GM18502 (cell line): Measurements from ENCODE around the gene ALMS1.
"Not testable (repeated sequence)": the region's sequence is repeated elsewhere in the genome, so short reads cannot be mapped to it uniquely, and the experiment has no call there.

ENCODE experiments used
- ATAC-seq: cut with Tn5 transposase; IDR thresholded peaks from one replicate; pipeline ENCODE4 v1.9.1; 2021; ENCODE audit warnings: mild to moderate bottlenecking; ENCODE audit not compliant: unreplicated experiment, poor library complexity

The ALMS1 gene

DNA sequence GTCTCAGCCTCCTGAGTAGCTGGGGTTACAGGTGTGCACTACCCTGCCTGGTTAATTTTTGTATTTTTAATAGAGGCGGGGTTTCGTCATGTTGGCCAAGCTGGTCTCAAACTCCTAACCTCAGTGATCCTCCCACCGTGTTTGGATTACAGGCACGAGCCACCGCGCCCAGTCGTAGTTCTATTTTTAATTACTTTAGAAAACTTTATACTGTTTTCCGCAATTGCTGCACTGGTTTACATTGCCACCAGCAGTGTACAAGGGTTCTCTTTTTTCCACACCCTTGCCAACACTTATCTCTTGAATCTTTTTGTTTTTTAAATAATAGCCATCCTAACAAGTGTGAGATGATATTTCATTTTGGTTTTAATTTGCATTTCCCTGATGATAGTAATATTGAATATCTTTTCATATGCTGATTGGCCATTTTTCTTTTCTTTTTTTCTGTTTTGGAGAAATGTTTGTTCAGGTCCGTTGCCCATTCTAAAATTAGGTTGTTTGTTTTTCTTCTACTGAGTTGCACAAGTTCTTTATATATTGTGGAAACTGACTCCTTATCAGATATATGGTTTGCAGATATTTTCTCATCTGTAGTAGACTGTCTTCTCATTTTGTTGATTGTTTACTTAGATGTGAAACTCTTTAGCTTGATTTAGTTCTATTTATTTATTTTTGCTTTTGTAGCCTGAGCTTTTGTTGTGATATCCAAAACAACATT, 16.9 kb downstream of the ALMS1 start:
- ATAC-seq, result no peak

DNA sequence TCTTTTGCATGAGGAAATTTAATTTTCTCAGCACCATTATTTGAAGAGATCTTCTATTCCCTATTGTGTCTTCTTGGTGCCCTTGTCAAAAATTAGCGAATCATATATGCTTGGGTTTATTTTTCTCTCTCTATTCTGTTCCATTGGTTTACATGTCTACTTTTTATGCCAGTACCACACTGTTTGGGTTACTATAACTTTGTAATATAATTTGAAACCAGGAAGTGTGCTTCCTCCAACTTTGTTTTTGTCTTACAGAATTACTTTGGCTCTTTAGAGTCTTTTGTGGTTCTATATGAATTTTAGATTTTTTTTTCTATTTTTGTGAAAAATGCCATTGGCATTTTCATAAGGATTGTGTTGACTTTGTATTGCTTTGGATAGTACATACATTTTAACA, 17.6 kb downstream of the ALMS1 start:
- ATAC-seq, result no peak

DNA sequence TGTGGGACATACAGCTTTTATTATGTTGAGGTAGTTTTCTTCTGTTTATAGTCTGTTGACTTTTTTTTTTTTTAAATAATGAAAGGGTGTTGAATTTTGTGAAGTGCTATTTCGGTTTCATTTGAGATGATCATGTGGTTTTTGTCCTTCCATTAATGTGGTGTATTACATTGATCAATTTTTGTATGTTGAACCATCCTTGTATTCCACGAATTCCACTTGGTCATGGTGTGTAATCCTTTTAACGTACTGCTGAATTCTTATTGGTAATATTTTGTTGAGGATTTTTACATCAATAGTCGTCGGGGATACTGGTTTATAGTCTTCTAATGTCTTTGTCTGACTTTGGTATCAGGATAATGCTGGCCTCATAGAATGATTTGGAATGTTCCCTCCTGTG, 18.8 kb downstream of the ALMS1 start:
- no peak for ATAC-seq

DNA sequence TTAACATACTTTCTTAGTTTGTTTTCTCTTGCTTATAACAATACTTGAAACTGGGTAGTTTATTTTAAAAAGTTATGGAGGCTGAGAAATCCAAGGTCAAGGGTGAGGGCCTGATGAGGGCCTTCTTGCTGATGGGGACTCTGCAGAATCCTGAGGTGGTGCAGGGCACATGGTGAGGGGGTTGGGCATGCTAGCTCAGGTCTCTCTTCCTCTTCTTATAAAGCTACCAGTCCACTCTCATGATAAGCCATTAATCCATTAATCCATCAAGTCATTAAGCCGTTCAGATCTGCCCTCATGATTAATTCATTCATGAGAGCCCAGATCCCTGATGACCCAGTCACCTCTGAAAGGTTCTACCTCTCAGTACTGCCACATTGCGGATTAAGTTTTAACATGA, 21.4 kb downstream of the ALMS1 start:
- no peak for ATAC-seq

DNA sequence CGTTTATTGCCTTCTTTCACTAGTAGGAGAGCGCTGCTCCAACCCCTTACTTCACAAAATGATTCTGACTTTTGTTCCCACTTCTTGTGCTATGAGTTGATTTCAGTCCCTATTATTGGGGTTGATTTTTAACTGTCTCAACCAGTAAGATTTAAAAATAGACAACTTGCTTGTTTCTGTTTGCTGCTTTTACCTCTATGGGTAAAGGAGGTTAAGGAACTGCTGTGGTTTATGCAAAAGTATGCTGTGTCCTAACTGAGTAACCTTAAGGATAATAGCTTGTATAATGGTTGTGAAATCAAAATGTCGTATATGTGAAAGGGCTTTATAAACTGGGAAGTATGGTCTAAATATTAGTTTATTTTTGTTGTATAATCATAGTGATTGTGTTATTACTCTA, 22.6 kb downstream of the ALMS1 start:
- ATAC-seq, result peak; percentile 58

DNA sequence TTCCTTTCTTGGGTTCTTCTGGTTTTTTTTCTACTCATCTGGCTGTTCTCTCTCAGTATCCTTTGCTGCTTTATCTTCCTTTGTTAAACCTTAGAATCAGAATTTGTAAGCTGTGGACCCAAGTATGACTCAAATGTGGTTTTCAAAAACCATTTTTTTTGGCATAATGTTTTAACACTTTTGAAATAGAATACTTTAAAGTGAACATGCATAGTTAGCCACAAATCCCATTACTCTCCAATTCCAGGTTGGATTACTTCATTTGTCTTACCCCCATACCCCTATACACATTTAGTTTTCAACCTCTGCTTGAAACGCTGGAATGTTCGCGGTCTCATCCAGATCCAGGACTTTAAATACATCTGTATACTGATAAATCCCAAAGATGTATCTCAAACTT, 29.1 kb downstream of the ALMS1 start:
- no peak for ATAC-seq

DNA sequence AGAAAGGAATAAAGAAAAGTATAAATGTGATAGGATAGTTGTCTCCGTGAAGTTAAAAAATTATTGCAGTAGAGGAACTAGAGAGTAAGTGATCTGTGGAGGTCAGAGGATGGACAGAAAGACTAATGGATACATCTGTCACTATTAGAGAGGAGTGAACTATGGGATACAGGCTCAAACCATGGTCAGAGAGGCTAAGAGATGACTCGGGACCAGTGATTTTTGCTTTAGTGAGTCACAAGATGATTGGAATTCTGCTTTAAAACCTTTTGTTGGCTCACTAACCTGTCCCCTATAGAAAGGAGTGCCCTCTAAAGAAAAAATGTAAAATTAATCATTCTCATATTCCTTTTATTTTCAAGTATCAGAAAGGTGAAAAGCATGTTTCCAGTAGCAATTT, 30.3 kb downstream of the ALMS1 start:
- no peak for ATAC-seq

DNA sequence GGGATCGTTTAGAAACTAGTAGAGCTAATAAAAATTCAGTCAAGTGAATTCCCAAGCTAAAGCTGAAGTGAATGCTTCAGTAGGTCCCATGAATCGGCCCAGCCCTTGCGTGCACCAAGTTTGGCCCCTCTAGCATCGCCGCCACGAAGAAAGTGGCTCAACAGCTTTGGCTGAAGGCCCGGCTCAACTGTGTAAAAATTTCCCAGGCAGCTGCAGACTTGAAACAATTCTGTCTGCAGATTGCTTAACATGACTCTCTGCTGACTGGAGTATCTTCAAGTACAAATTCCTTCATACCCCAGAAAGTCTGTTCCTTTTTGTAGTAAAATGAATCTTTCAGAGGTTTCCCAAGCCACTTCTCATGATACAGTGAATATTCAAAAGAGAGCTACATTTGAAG, 32.7 kb downstream of the ALMS1 start:
- no peak for ATAC-seq

DNA sequence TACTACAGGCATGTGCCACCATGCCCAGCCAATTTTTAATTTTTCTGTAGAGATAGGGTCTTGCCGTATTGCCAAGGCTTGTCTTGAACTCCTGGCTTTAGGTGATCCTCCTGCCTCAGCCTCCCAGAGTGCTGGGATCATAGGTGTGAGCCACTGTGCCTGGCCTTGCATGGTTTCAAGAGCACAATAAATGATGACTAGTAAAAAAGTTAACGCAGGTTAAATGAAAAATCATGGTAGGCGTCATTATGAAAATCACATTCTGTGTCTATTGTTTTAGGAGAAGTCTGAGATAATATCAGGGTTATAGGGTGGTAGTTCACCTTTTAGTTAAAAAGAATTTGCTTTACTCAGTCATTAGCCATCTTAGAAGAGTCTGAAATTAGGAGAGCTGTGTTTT, 38.3 kb downstream of the ALMS1 start:
- ATAC-seq, result no peak

DNA sequence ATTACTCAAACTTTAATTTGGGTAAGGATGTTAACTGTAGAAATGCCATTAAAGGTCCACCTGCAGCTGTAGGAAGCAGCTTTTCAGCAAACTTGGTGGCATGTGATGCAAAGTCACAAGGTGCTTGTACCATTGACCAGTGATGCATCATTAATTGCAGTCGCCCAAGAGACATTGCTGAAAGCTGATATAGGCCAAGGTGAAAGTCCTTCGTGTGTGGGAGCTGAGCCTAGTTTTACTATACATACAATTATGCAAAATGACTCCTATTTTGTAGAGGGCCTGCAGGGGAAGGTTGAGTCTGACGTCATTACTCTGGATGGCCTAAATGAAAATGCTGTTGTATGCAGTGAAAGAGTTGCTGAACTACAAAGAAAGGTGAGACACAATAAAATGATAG, 40.5 kb downstream of the ALMS1 start:
- no peak for ATAC-seq

DNA sequence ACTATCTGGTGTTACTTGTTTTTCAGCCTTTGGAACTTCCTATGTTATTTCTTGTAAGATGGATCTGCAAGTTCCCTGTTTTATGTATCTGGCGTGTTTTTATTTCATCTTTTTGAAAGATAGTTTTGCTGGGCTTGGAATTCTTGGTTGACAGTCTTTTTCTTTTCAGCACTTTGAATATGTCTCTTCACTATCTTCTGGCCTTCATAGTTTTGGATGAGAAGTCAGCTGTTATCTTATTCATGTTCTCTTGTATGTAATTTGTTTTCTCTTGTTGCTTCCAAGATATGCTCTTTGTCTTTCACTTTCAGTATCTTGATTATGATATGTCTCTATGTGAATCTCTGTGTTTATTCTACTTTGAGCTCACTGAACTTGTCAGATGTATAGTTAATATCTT, 50.4 kb downstream of the ALMS1 start:
- no peak for ATAC-seq

DNA sequence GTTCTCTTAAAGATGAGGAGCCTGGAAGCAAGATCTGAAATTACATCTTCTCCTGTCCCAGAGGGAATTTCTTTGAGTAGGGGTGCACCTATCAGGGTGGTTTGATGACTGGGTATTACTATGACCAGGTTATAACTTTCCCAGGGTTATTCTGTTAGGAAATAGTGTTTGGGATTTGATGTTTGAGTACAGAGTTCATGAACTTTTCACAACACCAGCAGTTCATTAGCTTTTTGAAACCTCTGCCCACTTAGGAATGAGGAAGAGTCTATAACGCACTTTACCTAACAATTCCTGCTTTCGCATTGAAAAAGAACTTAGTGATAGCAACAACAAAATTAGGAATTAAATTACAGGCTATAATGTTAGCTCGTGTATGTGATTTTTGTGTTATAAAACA, 58.6 kb downstream of the ALMS1 start:
- no peak for ATAC-seq

DNA sequence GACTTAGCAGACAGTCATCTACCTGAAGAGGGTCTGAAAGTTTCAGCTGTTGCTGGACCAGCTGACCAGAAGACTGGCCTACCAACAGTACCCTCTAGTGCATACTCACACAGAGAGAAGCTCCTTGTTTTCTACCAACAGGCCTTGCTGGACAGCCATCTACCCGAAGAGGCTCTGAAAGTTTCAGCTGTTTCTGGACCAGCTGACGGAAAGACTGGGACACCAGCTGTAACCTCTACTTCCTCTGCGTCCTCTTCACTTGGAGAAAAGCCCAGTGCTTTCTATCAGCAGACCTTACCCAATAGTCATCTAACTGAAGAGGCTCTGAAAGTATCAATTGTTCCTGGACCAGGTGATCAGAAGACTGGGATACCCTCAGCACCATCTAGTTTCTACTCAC, 63.2 kb downstream of the ALMS1 start:
- no peak for ATAC-seq

DNA sequence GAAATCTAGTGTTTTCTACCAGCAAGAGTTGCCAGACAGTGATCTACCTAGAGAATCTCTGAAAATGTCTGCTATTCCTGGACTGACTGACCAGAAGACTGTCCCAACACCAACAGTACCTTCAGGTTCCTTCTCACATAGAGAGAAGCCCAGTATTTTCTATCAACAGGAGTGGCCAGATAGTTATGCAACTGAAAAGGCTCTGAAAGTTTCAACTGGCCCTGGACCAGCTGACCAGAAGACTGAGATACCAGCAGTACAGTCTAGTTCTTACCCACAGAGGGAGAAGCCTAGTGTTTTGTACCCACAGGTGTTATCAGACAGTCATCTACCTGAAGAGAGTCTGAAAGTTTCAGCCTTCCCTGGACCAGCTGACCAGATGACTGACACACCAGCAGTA, 63.8 kb downstream of the ALMS1 start:
- no peak for ATAC-seq

DNA sequence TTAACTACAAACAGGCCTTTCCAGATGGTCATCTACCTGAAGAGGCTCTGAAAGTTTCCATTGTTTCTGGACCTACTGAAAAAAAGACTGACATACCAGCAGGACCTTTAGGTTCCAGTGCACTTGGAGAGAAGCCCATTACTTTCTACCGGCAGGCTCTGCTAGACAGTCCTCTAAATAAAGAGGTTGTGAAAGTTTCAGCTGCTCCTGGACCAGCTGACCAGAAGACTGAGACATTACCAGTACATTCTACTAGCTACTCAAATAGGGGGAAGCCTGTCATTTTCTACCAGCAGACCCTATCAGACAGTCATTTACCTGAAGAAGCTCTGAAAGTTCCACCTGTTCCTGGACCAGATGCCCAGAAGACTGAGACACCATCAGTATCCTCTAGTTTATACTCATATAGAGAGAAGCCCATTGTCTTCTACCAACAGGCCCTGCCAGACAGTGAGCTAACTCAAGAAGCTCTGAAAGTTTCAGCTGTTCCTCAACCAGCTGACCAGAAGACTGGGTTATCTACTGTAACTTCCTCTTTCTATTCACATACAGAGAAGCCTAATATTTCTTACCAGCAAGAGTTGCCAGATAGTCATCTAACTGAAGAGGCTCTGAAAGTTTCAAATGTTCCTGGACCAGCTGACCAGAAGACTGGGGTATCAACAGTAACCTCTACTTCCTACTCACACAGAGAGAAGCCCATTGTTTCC, 65.8 kb downstream of the ALMS1 start:
- ATAC-seq, result peak; percentile 96

DNA sequence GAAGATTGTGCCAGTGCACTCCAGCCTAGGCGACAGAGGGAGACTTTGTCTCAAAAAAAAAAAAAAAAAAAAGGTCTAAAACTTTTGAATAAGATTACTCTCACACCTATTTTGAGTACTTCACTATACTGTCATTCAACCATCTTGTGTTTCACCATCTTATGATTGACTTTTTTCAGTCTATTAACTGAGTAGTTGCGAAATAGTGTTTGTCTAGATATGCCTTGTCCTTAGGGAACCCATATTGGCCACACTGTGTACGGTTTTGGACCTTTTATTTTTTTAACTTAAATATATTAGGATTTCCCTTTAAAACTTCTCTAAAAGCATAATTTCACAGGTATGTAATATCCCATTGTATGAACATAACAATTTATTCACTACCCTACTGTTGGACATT, 72.3 kb downstream of the ALMS1 start:
- ATAC-seq, result no peak

DNA sequence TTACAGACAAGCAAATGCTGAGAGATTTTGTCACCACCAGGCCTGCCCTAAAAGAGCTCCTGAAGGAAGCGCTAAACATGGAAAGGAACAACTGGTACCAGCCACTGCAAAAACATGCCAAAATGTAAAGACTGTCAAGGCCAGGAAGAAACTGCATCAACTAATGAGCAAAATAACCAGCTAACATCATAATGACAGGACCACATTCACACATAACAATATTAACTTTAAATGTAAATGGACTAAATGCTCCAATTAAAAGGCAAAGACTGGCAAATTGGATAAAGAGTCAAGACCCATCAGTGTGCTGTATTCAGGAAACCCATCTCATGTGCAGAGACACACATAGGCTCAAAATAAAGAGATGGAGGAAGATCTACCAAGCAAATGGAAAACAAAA, 76.8 kb downstream of the ALMS1 start:
- not testable (repeated sequence) for ATAC-seq

DNA sequence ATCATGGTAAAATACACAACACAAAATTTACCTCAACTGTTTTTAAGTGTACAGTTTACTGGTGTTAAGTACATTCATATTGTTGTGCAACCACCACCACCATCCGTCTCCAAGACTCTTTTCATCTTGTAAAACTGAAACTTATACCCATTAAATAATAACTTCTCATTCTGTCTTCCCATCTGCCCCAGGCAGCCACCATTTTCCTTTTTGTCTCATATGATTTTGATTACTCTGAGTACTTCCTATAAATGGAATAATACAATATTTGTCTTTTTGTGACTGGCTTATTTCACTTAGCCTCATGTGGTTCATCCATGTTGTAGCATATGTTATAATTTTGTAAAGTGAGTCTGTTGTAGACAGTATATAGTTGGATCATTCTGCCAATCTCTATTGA, 82.7 kb downstream of the ALMS1 start:
- no peak for ATAC-seq

DNA sequence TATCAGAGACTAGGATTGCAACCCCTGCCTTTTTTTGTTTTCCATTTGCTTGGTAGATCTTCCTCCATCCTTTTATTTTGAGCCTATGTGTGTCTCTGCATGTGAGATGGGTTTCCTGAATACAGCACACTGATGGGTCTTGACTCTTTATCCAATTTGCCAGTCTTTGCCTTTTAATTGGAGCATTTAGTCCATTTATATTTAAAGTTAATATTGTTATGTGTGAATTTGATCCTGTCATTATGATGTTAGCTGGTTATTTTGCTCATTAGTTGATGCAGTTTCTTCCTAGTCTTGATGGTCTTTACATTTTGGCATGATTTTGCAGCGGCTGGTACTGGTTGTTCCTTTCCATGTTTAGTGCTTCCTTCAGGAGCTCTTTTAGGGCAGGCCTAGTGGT, 98.2 kb downstream of the ALMS1 start:
- not testable (repeated sequence) for ATAC-seq

DNA sequence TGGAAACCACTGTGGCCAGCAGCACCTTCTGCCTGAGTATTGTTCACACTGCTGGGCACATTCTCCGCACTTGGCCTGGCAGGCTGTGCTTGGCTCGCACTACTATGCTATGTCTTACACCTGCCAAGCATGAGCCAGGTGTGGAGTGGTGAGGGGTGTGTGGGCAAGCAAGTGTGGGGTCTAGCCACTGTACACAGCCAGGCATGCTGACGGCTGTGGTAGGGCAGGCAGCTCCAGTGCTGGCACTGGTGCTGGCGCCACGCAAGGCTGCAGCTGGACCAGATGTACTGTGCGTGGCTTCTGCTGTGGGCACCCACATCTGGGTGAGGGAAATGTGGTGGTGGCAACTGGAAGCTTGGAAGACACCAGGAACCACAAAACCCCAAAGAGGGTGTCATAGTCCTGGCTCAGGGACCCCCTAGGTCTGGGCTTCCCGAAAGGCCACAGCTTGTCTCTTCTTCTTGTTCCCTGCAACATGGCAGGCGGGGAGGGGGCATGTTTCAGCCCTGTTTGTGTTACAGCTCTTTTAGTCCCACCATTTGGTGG, 101.5 kb downstream of the ALMS1 start:
- no peak for ATAC-seq

DNA sequence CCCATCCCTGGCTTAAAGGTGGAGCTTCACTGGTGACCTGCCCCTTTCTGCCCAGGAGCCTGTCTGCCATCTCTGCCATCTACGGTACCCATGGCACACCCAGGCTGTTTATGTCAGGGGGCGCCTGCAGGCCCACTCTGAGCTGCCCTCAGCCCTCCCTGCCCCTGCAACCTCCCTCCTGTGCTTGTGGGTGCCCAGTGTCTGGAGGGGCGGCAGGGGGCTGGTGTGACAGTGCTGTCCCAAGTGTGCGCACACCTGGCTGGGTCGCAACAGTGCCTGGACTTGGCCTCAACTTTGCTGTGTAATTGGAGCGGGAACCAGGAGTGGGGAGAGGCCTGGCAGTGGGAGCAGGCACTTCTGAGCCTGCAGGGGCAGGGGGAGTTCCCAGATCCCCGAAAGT, 102.4 kb downstream of the ALMS1 start:
- no peak for ATAC-seq

DNA sequence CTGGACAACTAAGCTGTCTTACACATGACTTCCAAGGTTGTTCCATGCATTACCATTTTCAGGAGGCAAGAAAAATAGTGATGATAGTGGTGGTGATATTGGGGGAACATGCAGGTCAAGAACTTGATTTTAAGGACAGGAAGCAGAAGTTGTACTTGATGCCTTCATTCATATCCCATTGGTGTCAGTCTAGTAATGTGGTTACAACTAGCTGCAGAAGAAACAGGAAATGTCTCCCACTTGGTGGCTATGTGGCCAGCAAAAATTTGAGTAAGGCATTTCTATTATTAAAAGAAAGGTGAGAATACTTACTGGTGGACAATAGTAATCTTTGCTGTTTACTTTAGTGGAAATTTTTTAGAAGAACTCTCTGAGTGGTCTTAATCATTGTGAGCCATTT, 103.4 kb downstream of the ALMS1 start:
- ATAC-seq, result peak; percentile 66
